ENCODE measurements around the gene TEPSIN. TPM values are rescaled to one million over a fixed set of nuclear protein-coding genes. Genes with fewer than 3 reads are reported as not detected.

Gene TEPSIN
- total and polyA plus RNA-seq, 2 of the 13 experiments (the other 11 are each of a cell fraction or from before 2014, with no cell fraction given), result 16.1 to 18.8 TPM

DNA sequence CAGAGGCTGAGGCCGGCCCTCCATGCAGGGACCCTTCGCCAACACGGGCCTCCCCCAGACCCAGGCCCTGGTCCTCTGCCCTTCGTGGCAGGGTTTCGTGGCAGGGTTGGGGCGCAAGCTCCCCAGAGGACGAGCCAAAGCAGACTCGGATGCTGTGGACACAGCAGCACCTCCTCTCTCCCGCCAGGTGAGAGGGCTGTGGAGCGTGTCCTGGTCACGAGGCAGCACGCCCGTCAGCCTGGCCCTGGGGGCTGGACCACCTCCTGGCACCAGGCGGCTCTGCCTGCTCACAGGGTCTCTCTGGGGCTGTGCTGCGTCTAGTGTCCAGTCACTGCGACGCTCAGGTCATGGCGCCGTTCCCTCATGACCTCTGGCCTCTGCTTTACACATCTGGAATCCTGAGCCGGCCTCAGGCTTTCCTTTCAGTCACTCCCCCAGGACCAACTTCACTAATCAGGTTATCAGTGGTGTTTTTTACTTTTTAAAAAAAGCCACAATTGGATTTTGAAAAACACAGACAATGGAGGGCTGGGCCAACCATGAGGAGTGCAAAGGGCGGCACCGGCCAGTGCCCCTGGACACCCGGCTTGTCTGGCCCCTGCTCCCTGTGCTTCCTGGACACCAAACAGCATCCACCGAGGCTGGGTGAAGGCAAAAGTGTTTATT lies 5.6 kb upstream of the TEPSIN start (continued):
- TF ChIP-seq ERF (CRISPR knock-in tag; IDR thresholded peaks at IDR 0.05) (no peak), ZNF510 (CRISPR knock-in tag; IDR thresholded peaks at IDR 0.05; ENCODE audit: low read depth) (no peak), HDAC2 (CRISPR knock-in tag; IDR thresholded peaks at IDR 0.05) (no peak), MYC (CRISPR knock-in tag; IDR thresholded peaks at IDR 0.05; ENCODE audit: borderline replicate concordance) (no peak), KLF11 (CRISPR knock-in tag; IDR thresholded peaks at IDR 0.05) (no peak), ATF2 (CRISPR knock-in tag; IDR thresholded peaks at IDR 0.05) (no peak), ZNF431 (CRISPR knock-in tag; IDR thresholded peaks at IDR 0.05; ENCODE audit: borderline replicate concordance, low read depth) (no peak), SUZ12 (IDR thresholded peaks at IDR 0.05; ENCODE audit: low read depth, low read length) (no peak), ZNF549 (CRISPR knock-in tag; IDR thresholded peaks at IDR 0.05) (no peak), GLMP (CRISPR knock-in tag; IDR thresholded peaks at IDR 0.05; ENCODE audit: borderline replicate concordance) (no peak), ZC3H4 (CRISPR knock-in tag; IDR thresholded peaks at IDR 0.05; ENCODE audit: borderline replicate concordance) (0 out of 2 replicates have a peak, but pooled peaks have one; percentile 29), ZNF136 (CRISPR knock-in tag; IDR thresholded peaks at IDR 0.05; ENCODE audit: low read depth) (no peak), ZNF7 (CRISPR knock-in tag; IDR thresholded peaks at IDR 0.05) (no peak), POGZ (CRISPR knock-in tag; IDR thresholded peaks at IDR 0.05) (no peak)
- TF ChIP-seq, protein P1, sequence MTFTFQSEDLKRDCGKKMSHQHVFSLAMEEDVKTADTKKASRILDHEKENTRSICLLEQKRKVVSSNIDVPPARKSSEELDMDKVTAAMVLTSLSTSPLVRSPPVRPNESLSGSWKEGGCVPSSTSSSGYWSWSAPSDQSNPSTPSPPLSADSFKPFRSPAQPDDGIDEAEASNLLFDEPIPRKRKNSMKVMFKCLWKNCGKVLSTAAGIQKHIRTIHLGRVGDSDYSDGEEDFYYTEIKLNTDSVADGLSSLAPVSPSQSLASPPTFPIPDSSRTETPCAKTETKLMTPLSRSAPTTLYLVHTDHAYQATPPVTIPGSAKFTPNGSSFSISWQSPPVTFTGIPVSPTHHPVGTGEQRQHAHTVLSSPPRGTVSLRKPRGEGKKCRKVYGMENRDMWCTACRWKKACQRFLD (CRISPR knock-in tag; IDR thresholded peaks at IDR 0.05; ENCODE audit: borderline replicate concordance), result no peak
- TF ChIP-seq, protein P2, sequence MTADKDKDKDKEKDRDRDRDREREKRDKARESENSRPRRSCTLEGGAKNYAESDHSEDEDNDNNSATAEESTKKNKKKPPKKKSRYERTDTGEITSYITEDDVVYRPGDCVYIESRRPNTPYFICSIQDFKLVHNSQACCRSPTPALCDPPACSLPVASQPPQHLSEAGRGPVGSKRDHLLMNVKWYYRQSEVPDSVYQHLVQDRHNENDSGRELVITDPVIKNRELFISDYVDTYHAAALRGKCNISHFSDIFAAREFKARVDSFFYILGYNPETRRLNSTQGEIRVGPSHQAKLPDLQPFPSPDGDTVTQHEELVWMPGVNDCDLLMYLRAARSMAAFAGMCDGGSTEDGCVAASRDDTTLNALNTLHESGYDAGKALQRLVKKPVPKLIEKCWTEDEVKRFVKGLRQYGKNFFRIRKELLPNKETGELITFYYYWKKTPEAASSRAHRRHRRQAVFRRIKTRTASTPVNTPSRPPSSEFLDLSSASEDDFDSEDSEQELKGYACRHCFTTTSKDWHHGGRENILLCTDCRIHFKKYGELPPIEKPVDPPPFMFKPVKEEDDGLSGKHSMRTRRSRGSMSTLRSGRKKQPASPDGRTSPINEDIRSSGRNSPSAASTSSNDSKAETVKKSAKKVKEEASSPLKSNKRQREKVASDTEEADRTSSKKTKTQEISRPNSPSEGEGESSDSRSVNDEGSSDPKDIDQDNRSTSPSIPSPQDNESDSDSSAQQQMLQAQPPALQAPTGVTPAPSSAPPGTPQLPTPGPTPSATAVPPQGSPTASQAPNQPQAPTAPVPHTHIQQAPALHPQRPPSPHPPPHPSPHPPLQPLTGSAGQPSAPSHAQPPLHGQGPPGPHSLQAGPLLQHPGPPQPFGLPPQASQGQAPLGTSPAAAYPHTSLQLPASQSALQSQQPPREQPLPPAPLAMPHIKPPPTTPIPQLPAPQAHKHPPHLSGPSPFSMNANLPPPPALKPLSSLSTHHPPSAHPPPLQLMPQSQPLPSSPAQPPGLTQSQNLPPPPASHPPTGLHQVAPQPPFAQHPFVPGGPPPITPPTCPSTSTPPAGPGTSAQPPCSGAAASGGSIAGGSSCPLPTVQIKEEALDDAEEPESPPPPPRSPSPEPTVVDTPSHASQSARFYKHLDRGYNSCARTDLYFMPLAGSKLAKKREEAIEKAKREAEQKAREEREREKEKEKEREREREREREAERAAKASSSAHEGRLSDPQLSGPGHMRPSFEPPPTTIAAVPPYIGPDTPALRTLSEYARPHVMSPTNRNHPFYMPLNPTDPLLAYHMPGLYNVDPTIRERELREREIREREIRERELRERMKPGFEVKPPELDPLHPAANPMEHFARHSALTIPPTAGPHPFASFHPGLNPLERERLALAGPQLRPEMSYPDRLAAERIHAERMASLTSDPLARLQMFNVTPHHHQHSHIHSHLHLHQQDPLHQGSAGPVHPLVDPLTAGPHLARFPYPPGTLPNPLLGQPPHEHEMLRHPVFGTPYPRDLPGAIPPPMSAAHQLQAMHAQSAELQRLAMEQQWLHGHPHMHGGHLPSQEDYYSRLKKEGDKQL (CRISPR knock-in tag; IDR thresholded peaks at IDR 0.05; ENCODE audit: low read depth), result no peak
- TF ChIP-seq, protein P3, sequence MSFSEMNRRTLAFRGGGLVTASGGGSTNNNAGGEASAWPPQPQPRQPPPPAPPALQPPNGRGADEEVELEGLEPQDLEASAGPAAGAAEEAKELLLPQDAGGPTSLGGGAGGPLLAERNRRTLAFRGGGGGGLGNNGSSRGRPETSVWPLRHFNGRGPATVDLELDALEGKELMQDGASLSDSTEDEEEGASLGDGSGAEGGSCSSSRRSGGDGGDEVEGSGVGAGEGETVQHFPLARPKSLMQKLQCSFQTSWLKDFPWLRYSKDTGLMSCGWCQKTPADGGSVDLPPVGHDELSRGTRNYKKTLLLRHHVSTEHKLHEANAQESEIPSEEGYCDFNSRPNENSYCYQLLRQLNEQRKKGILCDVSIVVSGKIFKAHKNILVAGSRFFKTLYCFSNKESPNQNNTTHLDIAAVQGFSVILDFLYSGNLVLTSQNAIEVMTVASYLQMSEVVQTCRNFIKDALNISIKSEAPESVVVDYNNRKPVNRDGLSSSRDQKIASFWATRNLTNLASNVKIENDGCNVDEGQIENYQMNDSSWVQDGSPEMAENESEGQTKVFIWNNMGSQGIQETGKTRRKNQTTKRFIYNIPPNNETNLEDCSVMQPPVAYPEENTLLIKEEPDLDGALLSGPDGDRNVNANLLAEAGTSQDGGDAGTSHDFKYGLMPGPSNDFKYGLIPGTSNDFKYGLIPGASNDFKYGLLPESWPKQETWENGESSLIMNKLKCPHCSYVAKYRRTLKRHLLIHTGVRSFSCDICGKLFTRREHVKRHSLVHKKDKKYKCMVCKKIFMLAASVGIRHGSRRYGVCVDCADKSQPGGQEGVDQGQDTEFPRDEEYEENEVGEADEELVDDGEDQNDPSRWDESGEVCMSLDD (CRISPR knock-in tag; IDR thresholded peaks at IDR 0.05; ENCODE audit: borderline replicate concordance), result no peak
